Heart left ventricle (tissue), 13 donors: ENCODE measurements around the gene SPATA21.

Experiments
- POLR2A ChIP-seq, 2 donors: fragments of 450-650 bp; IDR thresholded peaks; one replicate each; pipeline ENCODE4 v1.6.1; 2017; ENCODE audit warnings: antibody characterized with exemption in 2 of 2, mild to moderate bottlenecking in 2 of 2, moderate library complexity in 2 of 2
- TF ChIP-seq, protein P1 (sequence below), 12 donors: fragments of 200-600 bp; sonication (generic) in 4 of 12; IDR thresholded peaks; one replicate each; pipeline versions ENCODE4 v1.5.0 to v1.8.0; 2018 to 2022; ENCODE audit warnings: antibody characterized with exemption in 12 of 12, mild to moderate bottlenecking in 5 of 12
- donor health status: ischemic (EF 13 %, LVEDD 7.1; RV severe dilation, severe dysfunction).
- donor health status: DM: no; HTN: yes; CAD: no.
- donor health status: DM: no; HTN: no; CAD: no.
- donor health status: ischemic (EF 25% LVEDD 6.9; RV normal size, moderate dysfunction).
- donor health status: ischemic (EF 25% LVEDD 5.7; RV mildly dilated, moderate dysfunction).
- donor health status: ischemic (EF 35%, LVEDD 5.7; RV mildly dilated, moderate dysfunction).
- donor health status: nonischemic (EF 11% LVEDD 7.7; RV severe dilation, severe dysfunction).
- donor health status: DM: yes; HTN: yes; CAD: no.
- donor health status: PGD.
- donor health status: ischemic (EF 29% LVEDD 5.4; RV normal size, mild dysfunction).
- donor health status: nonischemic (EF 23%, LVEDD 6.1; RV moderate dilation, normal function).

DNA sequence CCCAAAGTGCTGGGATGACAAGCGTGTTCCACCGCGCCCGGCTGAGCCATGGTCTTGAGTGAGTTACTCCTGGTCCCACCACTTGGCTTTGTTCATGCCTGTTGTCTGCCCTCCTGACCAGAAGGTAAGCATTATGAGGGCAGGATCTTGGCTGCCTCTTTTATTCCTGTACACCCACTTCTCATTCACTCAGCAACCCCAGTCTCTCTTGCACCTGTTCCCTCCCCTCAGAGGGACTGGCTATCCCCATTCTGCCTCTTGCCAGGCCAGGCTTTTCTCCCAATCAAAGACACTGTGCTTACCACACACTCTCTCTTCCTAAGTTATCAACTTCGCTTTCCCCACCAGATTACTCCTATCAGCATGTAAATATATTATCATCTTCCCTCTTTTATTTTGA, 26.4 kb downstream of the SPATA21 start:
- TF ChIP-seq POLR2A (IDR thresholded peaks at IDR 0.05): no peak
- TF ChIP-seq, protein P1, sequence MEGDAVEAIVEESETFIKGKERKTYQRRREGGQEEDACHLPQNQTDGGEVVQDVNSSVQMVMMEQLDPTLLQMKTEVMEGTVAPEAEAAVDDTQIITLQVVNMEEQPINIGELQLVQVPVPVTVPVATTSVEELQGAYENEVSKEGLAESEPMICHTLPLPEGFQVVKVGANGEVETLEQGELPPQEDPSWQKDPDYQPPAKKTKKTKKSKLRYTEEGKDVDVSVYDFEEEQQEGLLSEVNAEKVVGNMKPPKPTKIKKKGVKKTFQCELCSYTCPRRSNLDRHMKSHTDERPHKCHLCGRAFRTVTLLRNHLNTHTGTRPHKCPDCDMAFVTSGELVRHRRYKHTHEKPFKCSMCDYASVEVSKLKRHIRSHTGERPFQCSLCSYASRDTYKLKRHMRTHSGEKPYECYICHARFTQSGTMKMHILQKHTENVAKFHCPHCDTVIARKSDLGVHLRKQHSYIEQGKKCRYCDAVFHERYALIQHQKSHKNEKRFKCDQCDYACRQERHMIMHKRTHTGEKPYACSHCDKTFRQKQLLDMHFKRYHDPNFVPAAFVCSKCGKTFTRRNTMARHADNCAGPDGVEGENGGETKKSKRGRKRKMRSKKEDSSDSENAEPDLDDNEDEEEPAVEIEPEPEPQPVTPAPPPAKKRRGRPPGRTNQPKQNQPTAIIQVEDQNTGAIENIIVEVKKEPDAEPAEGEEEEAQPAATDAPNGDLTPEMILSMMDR (IDR thresholded peaks at IDR 0.05): no peak
